WTC11 (cell line): ENCODE measurements around the gene ZSCAN9.

Experiments used
- CREB1 ChIP-seq: sonication (generic); formaldehyde crosslinking; IDR thresholded peaks from 2 replicates; pipeline ENCODE4 v1.8.0; 2023; ENCODE audit warnings: mild to moderate bottlenecking, missing genetic modification reagents
- IRF2 ChIP-seq: sonication (generic); formaldehyde crosslinking; IDR thresholded peaks from 2 replicates; pipeline ENCODE4 v1.8.0; 2022; ENCODE audit warnings: low read depth, missing genetic modification reagents, borderline replicate concordance
- SMAD3 ChIP-seq: sonication (generic); formaldehyde crosslinking; IDR thresholded peaks from 2 replicates; pipeline ENCODE4 v1.8.0; 2022; ENCODE audit warnings: missing genetic modification reagents, mild to moderate bottlenecking, borderline replicate concordance
- ZBTB21 ChIP-seq: sonication (generic); formaldehyde crosslinking; IDR thresholded peaks from 2 replicates; pipeline ENCODE4 v1.8.1; 2023; ENCODE audit warnings: mild to moderate bottlenecking, missing genetic modification reagents, borderline replicate concordance
- ZNF121 ChIP-seq: sonication (generic); formaldehyde crosslinking; IDR thresholded peaks from 2 replicates; pipeline ENCODE4 v1.8.0; 2023; ENCODE audit warnings: missing genetic modification reagents
- TF ChIP-seq, protein P1 (sequence below): fragments of 200-600 bp; IDR thresholded peaks from 2 replicates; pipeline ENCODE4 v1.8.0; 2022; ENCODE audit warnings: antibody characterized with exemption
- TF ChIP-seq, protein P2 (sequence below): sonication (generic); formaldehyde crosslinking; IDR thresholded peaks from 2 replicates; pipeline ENCODE4 v1.8.1; 2023; ENCODE audit warnings: mild to moderate bottlenecking, missing genetic modification reagents, borderline replicate concordance
- TF ChIP-seq, protein P3 (sequence below): sonication (generic); formaldehyde crosslinking; IDR thresholded peaks from 2 replicates; pipeline ENCODE4 v1.8.1; 2023; ENCODE audit warnings: mild to moderate bottlenecking, moderate library complexity, missing genetic modification reagents
- TF ChIP-seq, protein P4 (sequence below): sonication (generic); formaldehyde crosslinking; IDR thresholded peaks from 2 replicates; pipeline ENCODE4 v1.8.0; 2022; ENCODE audit warnings: mild to moderate bottlenecking, missing genetic modification reagents

DNA sequence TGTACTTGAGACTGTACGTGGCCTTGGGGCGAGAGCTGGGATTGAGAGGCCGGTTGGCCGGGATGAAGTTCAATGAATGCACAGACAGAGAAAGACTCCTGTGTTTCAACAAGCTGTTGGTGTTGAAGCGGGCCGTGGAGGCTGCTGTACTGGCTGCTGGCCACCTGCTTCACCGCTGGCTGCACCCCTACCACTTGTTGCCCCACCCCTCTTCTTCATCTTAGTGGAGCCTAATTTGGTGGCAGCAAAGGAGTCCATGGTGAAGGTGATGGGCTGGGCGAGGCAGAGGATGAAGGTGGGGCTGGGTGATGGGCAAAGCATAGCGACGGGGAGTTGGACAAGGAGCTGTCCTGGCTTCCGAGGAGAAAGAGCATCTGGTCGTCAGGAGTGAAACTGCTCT is 7.2 kb upstream of the ZSCAN9 start:
- TF ChIP-seq, protein P1, sequence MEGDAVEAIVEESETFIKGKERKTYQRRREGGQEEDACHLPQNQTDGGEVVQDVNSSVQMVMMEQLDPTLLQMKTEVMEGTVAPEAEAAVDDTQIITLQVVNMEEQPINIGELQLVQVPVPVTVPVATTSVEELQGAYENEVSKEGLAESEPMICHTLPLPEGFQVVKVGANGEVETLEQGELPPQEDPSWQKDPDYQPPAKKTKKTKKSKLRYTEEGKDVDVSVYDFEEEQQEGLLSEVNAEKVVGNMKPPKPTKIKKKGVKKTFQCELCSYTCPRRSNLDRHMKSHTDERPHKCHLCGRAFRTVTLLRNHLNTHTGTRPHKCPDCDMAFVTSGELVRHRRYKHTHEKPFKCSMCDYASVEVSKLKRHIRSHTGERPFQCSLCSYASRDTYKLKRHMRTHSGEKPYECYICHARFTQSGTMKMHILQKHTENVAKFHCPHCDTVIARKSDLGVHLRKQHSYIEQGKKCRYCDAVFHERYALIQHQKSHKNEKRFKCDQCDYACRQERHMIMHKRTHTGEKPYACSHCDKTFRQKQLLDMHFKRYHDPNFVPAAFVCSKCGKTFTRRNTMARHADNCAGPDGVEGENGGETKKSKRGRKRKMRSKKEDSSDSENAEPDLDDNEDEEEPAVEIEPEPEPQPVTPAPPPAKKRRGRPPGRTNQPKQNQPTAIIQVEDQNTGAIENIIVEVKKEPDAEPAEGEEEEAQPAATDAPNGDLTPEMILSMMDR, result no peak
- TF ChIP-seq CREB1 (CRISPR knock-in tag) (no peak), ZBTB21 (no peak), IRF2 (CRISPR knock-in tag) (no peak), ZNF121 (CRISPR knock-in tag) (no peak), SMAD3 (CRISPR knock-in tag) (no peak)
- TF ChIP-seq, protein P2, sequence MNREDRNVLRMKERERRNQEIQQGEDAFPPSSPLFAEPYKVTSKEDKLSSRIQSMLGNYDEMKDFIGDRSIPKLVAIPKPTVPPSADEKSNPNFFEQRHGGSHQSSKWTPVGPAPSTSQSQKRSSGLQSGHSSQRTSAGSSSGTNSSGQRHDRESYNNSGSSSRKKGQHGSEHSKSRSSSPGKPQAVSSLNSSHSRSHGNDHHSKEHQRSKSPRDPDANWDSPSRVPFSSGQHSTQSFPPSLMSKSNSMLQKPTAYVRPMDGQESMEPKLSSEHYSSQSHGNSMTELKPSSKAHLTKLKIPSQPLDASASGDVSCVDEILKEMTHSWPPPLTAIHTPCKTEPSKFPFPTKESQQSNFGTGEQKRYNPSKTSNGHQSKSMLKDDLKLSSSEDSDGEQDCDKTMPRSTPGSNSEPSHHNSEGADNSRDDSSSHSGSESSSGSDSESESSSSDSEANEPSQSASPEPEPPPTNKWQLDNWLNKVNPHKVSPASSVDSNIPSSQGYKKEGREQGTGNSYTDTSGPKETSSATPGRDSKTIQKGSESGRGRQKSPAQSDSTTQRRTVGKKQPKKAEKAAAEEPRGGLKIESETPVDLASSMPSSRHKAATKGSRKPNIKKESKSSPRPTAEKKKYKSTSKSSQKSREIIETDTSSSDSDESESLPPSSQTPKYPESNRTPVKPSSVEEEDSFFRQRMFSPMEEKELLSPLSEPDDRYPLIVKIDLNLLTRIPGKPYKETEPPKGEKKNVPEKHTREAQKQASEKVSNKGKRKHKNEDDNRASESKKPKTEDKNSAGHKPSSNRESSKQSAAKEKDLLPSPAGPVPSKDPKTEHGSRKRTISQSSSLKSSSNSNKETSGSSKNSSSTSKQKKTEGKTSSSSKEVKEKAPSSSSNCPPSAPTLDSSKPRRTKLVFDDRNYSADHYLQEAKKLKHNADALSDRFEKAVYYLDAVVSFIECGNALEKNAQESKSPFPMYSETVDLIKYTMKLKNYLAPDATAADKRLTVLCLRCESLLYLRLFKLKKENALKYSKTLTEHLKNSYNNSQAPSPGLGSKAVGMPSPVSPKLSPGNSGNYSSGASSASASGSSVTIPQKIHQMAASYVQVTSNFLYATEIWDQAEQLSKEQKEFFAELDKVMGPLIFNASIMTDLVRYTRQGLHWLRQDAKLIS, result no peak
- TF ChIP-seq, protein P3, sequence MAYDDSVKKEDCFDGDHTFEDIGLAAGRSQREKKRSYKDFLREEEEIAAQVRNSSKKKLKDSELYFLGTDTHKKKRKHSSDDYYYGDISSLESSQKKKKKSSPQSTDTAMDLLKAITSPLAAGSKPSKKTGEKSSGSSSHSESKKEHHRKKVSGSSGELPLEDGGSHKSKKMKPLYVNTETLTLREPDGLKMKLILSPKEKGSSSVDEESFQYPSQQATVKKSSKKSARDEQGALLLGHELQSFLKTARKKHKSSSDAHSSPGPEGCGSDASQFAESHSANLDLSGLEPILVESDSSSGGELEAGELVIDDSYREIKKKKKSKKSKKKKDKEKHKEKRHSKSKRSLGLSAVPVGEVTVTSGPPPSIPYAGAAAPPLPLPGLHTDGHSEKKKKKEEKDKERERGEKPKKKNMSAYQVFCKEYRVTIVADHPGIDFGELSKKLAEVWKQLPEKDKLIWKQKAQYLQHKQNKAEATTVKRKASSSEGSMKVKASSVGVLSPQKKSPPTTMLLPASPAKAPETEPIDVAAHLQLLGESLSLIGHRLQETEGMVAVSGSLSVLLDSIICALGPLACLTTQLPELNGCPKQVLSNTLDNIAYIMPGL (CRISPR knock-in tag), result no peak
- TF ChIP-seq, protein P4, sequence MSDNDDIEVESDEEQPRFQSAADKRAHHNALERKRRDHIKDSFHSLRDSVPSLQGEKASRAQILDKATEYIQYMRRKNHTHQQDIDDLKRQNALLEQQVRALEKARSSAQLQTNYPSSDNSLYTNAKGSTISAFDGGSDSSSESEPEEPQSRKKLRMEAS, result no peak
